HL-60 (cell line): Measurements from ENCODE around the gene DCAF16.

Source experiments
- DNase-seq, 2 experiments: peaks; one replicate each; pipeline ENCODE4 v3.0.0-alpha.2; 2010 to 2020; ENCODE audit warnings: low read depth in 1 of 2, low spot score in 1 of 2
- H3K27ac ChIP-seq: fragments of 250-450 bp; sonication (Bioruptor Pico); replicated peaks from 2 replicates; pipeline ENCODE4 v1.5.1; 2020; ENCODE audit warnings: mild to moderate bottlenecking, moderate library complexity
- H3K27me3 ChIP-seq: fragments of 250-450 bp; sonication (Bioruptor Pico); 2 replicates; pipeline ENCODE4 v1.5.1; 2021; ENCODE audit warnings: mild to moderate bottlenecking, moderate library complexity; ENCODE audit not compliant: insufficient read depth, poor library complexity, severe bottlenecking
- H3K4me3 ChIP-seq: replicated peaks from 2 replicates; pipeline ENCODE4 v1.5.1; 2011; ENCODE audit warnings: mild to moderate bottlenecking, control low read depth, low read length; ENCODE audit not compliant: insufficient read depth
- GABPA ChIP-seq: IDR thresholded peaks from 2 replicates; pipeline ENCODE4 v1.6.1; 2012; ENCODE audit warnings: low read depth
- POLR2AphosphoS5 ChIP-seq: IDR thresholded peaks from 2 replicates; pipeline ENCODE4 v1.6.1; 2012; ENCODE audit warnings: low read depth
- SPI1 ChIP-seq: IDR thresholded peaks from 2 replicates; pipeline ENCODE4 v1.6.1; 2012; ENCODE audit warnings: low read depth, mild to moderate bottlenecking, borderline replicate concordance
- TF ChIP-seq, protein P1 (sequence below): IDR thresholded peaks from 2 replicates; pipeline ENCODE4 v1.6.1; 2012; ENCODE audit warnings: low read depth; ENCODE audit not compliant: insufficient replicate concordance
- TF ChIP-seq, protein P2 (sequence below): IDR thresholded peaks from one replicate; pipeline ENCODE4 v1.5.1; 2011; ENCODE audit warnings: low read length, control low read depth, inconsistent platforms; ENCODE audit not compliant: insufficient read depth

Gene DCAF16

DNA sequence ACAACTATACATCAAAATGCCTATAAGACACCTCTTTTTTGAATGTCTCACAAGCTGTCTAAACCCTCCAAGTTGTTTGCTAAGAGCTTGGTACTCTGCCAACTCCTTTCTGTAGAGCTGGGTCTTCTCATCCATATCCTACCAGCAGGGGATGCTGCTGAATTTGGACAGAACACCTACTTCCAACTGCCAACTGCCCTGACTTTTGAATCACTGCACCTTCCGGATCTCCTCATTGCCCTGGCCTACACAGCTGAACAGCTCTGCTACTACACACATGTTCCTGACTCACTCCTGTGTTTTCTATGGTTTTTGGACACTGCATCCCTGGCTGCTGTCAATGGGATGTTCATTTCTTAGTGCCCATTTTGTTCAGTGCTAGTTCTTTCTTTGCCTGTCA lies 47.8 kb downstream of the DCAF16 start:
- DNase-seq: no peak
- no peak overlapping the region for H3K27ac ChIP-seq
- H3K4me3 ChIP-seq: no peak overlapping the region
- TF ChIP-seq GABPA: no peak
- TF ChIP-seq, protein P1, sequence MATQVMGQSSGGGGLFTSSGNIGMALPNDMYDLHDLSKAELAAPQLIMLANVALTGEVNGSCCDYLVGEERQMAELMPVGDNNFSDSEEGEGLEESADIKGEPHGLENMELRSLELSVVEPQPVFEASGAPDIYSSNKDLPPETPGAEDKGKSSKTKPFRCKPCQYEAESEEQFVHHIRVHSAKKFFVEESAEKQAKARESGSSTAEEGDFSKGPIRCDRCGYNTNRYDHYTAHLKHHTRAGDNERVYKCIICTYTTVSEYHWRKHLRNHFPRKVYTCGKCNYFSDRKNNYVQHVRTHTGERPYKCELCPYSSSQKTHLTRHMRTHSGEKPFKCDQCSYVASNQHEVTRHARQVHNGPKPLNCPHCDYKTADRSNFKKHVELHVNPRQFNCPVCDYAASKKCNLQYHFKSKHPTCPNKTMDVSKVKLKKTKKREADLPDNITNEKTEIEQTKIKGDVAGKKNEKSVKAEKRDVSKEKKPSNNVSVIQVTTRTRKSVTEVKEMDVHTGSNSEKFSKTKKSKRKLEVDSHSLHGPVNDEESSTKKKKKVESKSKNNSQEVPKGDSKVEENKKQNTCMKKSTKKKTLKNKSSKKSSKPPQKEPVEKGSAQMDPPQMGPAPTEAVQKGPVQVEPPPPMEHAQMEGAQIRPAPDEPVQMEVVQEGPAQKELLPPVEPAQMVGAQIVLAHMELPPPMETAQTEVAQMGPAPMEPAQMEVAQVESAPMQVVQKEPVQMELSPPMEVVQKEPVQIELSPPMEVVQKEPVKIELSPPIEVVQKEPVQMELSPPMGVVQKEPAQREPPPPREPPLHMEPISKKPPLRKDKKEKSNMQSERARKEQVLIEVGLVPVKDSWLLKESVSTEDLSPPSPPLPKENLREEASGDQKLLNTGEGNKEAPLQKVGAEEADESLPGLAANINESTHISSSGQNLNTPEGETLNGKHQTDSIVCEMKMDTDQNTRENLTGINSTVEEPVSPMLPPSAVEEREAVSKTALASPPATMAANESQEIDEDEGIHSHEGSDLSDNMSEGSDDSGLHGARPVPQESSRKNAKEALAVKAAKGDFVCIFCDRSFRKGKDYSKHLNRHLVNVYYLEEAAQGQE: no peak
- TF ChIP-seq SPI1: no peak
- TF ChIP-seq, protein P2, sequence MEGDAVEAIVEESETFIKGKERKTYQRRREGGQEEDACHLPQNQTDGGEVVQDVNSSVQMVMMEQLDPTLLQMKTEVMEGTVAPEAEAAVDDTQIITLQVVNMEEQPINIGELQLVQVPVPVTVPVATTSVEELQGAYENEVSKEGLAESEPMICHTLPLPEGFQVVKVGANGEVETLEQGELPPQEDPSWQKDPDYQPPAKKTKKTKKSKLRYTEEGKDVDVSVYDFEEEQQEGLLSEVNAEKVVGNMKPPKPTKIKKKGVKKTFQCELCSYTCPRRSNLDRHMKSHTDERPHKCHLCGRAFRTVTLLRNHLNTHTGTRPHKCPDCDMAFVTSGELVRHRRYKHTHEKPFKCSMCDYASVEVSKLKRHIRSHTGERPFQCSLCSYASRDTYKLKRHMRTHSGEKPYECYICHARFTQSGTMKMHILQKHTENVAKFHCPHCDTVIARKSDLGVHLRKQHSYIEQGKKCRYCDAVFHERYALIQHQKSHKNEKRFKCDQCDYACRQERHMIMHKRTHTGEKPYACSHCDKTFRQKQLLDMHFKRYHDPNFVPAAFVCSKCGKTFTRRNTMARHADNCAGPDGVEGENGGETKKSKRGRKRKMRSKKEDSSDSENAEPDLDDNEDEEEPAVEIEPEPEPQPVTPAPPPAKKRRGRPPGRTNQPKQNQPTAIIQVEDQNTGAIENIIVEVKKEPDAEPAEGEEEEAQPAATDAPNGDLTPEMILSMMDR: no peak
- no peak for TF ChIP-seq POLR2AphosphoS5
- H3K27me3 ChIP-seq: no peaks in the 10 kb centered on the region

DNA sequence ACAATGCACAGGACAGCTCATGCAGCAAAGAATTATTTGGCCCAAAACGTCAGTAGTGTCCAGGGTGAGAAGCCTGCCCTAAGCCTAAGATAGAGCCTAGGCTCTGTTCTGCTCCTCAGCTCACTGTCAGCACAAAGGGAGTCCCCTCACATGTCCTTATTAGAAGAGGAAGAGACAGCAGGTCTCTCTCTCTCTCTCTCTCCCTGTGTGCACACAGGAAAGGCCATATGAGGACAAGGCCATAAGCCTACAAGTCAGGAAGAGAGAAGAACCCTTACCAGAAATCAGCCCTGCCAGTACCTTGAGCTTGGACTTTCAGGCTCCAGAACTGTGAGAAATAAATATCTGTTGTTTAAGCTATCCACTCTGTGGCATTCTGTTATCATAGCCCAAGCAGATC lies 49.5 kb downstream of the DCAF16 start:
- H3K4me3 ChIP-seq: no peak overlapping the region
- H3K27me3 ChIP-seq: no peaks in the 10 kb centered on the region
- peak in 1 of 2 experiments; percentile 23 for DNase-seq
- H3K27ac ChIP-seq: no peak overlapping the region
- TF ChIP-seq POLR2AphosphoS5: no peak
- TF ChIP-seq, protein P2: no peak
- TF ChIP-seq, protein P1: no peak
- peak; percentile 15; the same call in 1 of the 2 replicates for TF ChIP-seq SPI1
- no peak for TF ChIP-seq GABPA

DNA sequence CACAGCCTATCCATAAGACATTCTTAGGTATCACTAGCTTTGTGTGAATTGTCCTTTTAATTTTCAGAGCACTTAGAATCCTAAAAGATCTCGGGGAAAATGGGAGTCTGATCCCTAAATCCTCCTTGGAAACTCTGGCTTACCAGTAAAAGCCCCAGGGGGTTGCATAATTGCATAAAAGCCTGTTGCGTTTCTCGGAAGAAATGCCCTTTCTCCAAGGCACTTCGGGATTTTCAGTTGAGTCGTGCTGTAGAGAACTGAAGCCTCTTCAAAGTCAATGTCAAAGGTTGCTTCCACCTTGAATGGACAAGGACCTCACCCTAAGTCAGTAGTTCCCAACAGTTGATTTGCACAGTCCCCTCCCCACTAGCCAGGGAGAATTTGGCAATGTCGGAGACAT lies 49.9 kb downstream of the DCAF16 start:
- Histone ChIP-seq H3K4me3 (no peak overlapping the region), H3K27ac (no peak overlapping the region), H3K27me3 (no peaks in the 10 kb centered on the region)
- no peak for DNase-seq
- no peak for TF ChIP-seq SPI1
- TF ChIP-seq POLR2AphosphoS5: no peak
- TF ChIP-seq GABPA: no peak
- TF ChIP-seq, protein P1: no peak
- TF ChIP-seq, protein P2: no peak
